GM23338 (cell line): ENCODE measurements around the gene HSF5. TPM values are rescaled to one million over a fixed set of nuclear protein-coding genes. Genes with fewer than 3 reads are reported as not detected.

Source experiments
- ATAC-seq: fragments of 200-7000 bp; cut with Tn5 transposase; 3 replicates; pipeline ENCODE4 v1.9.1; 2020
- DNase-seq: peaks from one replicate; pipeline ENCODE4 v3.0.0-alpha.2; 2015; ENCODE audit warnings: low spot score
- H2AFZ ChIP-seq: fragments of 200-600 bp; sonication (generic); 2 replicates; pipeline ENCODE4 v1.8.0; 2016; ENCODE audit warnings: antibody characterized with exemption, mild to moderate bottlenecking, moderate library complexity
- H3F3A ChIP-seq: fragments of 200-600 bp; sonication (generic); replicated peaks from 2 replicates; pipeline ENCODE4 v1.8.0; 2017; ENCODE audit warnings: antibody characterized with exemption, mixed run types, low read depth
- H3K27ac ChIP-seq: fragments of 200-600 bp; sonication (generic); 2 replicates; pipeline ENCODE4 v1.6.1; 2016; ENCODE audit warnings: low read depth
- H3K27me3 ChIP-seq: fragments of 200-600 bp; sonication (generic); 2 replicates; pipeline ENCODE4 v1.8.0; 2016; ENCODE audit warnings: mild to moderate bottlenecking, mixed run types, moderate library complexity; ENCODE audit not compliant: insufficient read depth
- H3K36me3 ChIP-seq: fragments of 200-600 bp; sonication (generic); 2 replicates; pipeline ENCODE4 v1.8.0; 2016; ENCODE audit warnings: mild to moderate bottlenecking; ENCODE audit not compliant: insufficient read depth
- H3K4me1 ChIP-seq: fragments of 200-600 bp; sonication (generic); 2 replicates; pipeline ENCODE4 v1.8.0; 2016; ENCODE audit warnings: mild to moderate bottlenecking, moderate library complexity; ENCODE audit not compliant: insufficient read depth
- H3K4me2 ChIP-seq: fragments of 200-600 bp; sonication (generic); 2 replicates; pipeline ENCODE4 v1.7.1; 2017; ENCODE audit warnings: mixed run types
- H3K4me3 ChIP-seq: fragments of 200-600 bp; sonication (generic); 2 replicates; pipeline ENCODE4 v1.6.1; 2016; ENCODE audit warnings: mixed run types
- H3K79me2 ChIP-seq: fragments of 200-600 bp; sonication (generic); replicated peaks from 2 replicates; pipeline ENCODE4 v1.8.0; 2017; ENCODE audit warnings: mild to moderate bottlenecking; ENCODE audit not compliant: insufficient read depth
- H3K9me2 ChIP-seq: fragments of 200-600 bp; sonication (generic); 2 replicates; pipeline ENCODE4 v1.8.0; 2017; ENCODE audit not compliant: insufficient read depth
- H4K20me1 ChIP-seq: fragments of 200-600 bp; sonication (generic); replicated peaks from 2 replicates; pipeline ENCODE4 v1.8.0; 2017; ENCODE audit warnings: mild to moderate bottlenecking; ENCODE audit not compliant: insufficient read depth
- H3K27ac Mint-ChIP-seq: 2 replicates; pipeline ENCODE4 v1.8.0; 2020; ENCODE audit warnings: inconsistent platforms, mild to moderate bottlenecking, moderate library complexity, mixed read lengths
- H3K27me3 Mint-ChIP-seq: 3 replicates; pipeline ENCODE4 v1.8.0; 2022; ENCODE audit warnings: low read depth, mild to moderate bottlenecking, moderate library complexity, mixed read lengths, inconsistent platforms; ENCODE audit not compliant: insufficient read depth, poor library complexity
- H3K36me3 Mint-ChIP-seq: 3 replicates; pipeline ENCODE4 v1.8.0; 2021; ENCODE audit warnings: low read depth, mild to moderate bottlenecking, inconsistent platforms, moderate library complexity, mixed read lengths
- H3K4me1 Mint-ChIP-seq: 3 replicates; pipeline ENCODE4 v1.8.0; 2020; ENCODE audit warnings: mild to moderate bottlenecking, inconsistent platforms, mixed read lengths
- H3K4me3 Mint-ChIP-seq: 3 replicates; pipeline ENCODE4 v1.8.0; 2021; ENCODE audit warnings: moderate library complexity, mild to moderate bottlenecking, inconsistent platforms, mixed read lengths
- H3K9me3 Mint-ChIP-seq: 3 replicates; pipeline ENCODE4 v1.8.0; 2020; ENCODE audit warnings: moderate library complexity, mild to moderate bottlenecking, inconsistent platforms, mixed read lengths
- CREB1 ChIP-seq: fragments of 250-450 bp; sonication (Bioruptor Pico); IDR thresholded peaks from 2 replicates; pipeline ENCODE4 v1.5.0; 2020; ENCODE audit warnings: low read depth, mild to moderate bottlenecking, moderate library complexity
- CTCF ChIP-seq, 2 experiments: fragments of 200-600 bp in 1 of 2; sonication (generic) in 1 of 2; conservative IDR thresholded peaks; 2 replicates each; pipeline versions ENCODE4 v1.5.1 to v1.6.1; 2016 to 2017; ENCODE audit warnings: antibody characterized with exemption in 2 of 2, low read depth in 2 of 2, mild to moderate bottlenecking in 2 of 2, moderate library complexity in 1 of 2
- ETS1 ChIP-seq: IDR thresholded peaks from 2 replicates; pipeline ENCODE4 v1.6.1; 2016; ENCODE audit warnings: antibody characterized with exemption
- EZH2 ChIP-seq: fragments of 200-600 bp; sonication (generic); IDR thresholded peaks from one replicate; pipeline ENCODE4 v1.8.0; 2017; ENCODE audit warnings: antibody characterized with exemption, mild to moderate bottlenecking, low read depth; ENCODE audit not compliant: unreplicated experiment
- EZH2phosphoT487 ChIP-seq: fragments of 200-600 bp; sonication (generic); IDR thresholded peaks from one replicate; pipeline ENCODE4 v1.8.1; 2018; ENCODE audit warnings: antibody characterized with exemption; ENCODE audit not compliant: unreplicated experiment
- JUNB ChIP-seq: IDR thresholded peaks from one replicate; pipeline ENCODE4 v1.6.1; 2016; ENCODE audit warnings: antibody characterized with exemption; ENCODE audit not compliant: unreplicated experiment
- STAT1 ChIP-seq: IDR thresholded peaks from one replicate; pipeline ENCODE4 v1.6.1; 2016; ENCODE audit warnings: antibody characterized with exemption; ENCODE audit not compliant: unreplicated experiment
- ZNF114 ChIP-seq: fragments of 250-450 bp; sonication (Bioruptor Pico); IDR thresholded peaks from 2 replicates; pipeline ENCODE4 v1.5.0; 2020; ENCODE audit warnings: mild to moderate bottlenecking, moderate library complexity
- ZNF331 ChIP-seq: fragments of 250-450 bp; sonication (Bioruptor Pico); IDR thresholded peaks from 2 replicates; pipeline ENCODE4 v1.5.0; 2020; ENCODE audit warnings: low read depth, mild to moderate bottlenecking, moderate library complexity
- polyA plus RNA-seq: library from polyadenylated mRNA; unstranded; fragments of >200 nt; fragmentation: Nextera tagmentation; extraction: Ambion mirVana; gene quantifications from 2 replicates; pipeline ENCODE4 v1.2.1, GENCODE V29; 2016
- total RNA-seq: library from RNA; depleted of rRNA; stranded (reverse); fragments of >200 nt; shearing (Covaris generic); gene quantifications from 2 replicates; pipeline ENCODE4 v1.2.3, GENCODE V29; 2014
- TF ChIP-seq, protein P1 (sequence below): IDR thresholded peaks from one replicate; pipeline ENCODE4 v1.6.1; 2018; ENCODE audit warnings: antibody characterized with exemption; ENCODE audit not compliant: unreplicated experiment

The HSF5 gene
- total and polyA plus RNA-seq, 2 experiments from 2014 or later = 0.24 TPM; not detected in 1

DNA sequence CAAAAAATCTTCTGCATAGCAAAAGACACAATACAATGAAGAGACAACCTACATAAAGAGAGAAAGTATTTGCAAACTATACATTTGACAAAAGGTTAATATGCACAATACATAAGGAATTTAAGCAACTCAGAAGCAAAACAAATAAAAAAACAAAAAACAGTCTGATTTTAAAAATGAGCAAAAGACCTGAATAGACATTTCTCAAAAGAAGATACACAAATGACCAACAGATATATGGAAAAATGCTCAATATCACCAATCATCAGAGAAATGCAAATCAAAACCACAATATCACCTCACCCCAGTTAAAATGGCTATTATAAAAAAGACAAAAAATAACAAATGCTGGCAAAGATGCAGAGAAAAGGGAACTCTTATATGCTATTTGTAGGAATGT lies 32.7 kb downstream of the HSF5 start:
- H3K36me3 ChIP-seq = no peaks in the 10 kb centered on the region
- no peaks in the 10 kb centered on the region for H4K20me1 ChIP-seq
- no peak overlapping the region for H3K27ac Mint-ChIP-seq
- no peak overlapping the region for H3K27ac ChIP-seq
- no peaks in the 10 kb centered on the region for H3K36me3 Mint-ChIP-seq
- no peaks in the 10 kb centered on the region for H3K4me1 Mint-ChIP-seq
- DNase-seq = no peak
- no peaks in the 10 kb centered on the region for H3K4me1 ChIP-seq
- no peaks in the 10 kb centered on the region for H3K79me2 ChIP-seq
- H3K9me3 Mint-ChIP-seq = no peaks in the 10 kb centered on the region
- peaks cover 2% of the 10 kb centered on the region for H3K27me3 Mint-ChIP-seq
- no peak overlapping the region for H3K4me2 ChIP-seq
- H3K4me3 Mint-ChIP-seq = no peak overlapping the region
- no peak overlapping the region for H2AFZ ChIP-seq
- no peak for TF ChIP-seq ZNF114
- TF ChIP-seq JUNB = no peak
- TF ChIP-seq STAT1 = no peak
- TF ChIP-seq ZNF331 (CRISPR knock-in tag) = no peak
- TF ChIP-seq ETS1 = no peak
- no peak for TF ChIP-seq EZH2
- TF ChIP-seq, protein P1, sequence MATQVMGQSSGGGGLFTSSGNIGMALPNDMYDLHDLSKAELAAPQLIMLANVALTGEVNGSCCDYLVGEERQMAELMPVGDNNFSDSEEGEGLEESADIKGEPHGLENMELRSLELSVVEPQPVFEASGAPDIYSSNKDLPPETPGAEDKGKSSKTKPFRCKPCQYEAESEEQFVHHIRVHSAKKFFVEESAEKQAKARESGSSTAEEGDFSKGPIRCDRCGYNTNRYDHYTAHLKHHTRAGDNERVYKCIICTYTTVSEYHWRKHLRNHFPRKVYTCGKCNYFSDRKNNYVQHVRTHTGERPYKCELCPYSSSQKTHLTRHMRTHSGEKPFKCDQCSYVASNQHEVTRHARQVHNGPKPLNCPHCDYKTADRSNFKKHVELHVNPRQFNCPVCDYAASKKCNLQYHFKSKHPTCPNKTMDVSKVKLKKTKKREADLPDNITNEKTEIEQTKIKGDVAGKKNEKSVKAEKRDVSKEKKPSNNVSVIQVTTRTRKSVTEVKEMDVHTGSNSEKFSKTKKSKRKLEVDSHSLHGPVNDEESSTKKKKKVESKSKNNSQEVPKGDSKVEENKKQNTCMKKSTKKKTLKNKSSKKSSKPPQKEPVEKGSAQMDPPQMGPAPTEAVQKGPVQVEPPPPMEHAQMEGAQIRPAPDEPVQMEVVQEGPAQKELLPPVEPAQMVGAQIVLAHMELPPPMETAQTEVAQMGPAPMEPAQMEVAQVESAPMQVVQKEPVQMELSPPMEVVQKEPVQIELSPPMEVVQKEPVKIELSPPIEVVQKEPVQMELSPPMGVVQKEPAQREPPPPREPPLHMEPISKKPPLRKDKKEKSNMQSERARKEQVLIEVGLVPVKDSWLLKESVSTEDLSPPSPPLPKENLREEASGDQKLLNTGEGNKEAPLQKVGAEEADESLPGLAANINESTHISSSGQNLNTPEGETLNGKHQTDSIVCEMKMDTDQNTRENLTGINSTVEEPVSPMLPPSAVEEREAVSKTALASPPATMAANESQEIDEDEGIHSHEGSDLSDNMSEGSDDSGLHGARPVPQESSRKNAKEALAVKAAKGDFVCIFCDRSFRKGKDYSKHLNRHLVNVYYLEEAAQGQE = no peak
- no peak for ATAC-seq
- no peaks in the 10 kb centered on the region for H3F3A ChIP-seq
- H3K9me2 ChIP-seq = no peaks in the 10 kb centered on the region
- no peak overlapping the region for H3K4me3 ChIP-seq
- no peaks in the 10 kb centered on the region for H3K27me3 ChIP-seq

GRCh38 chr17:58452738-58453137 lies 35.5 kb downstream of the HSF5 start:
- Mint-ChIP-seq H3K4me1 (no peaks in the 10 kb centered on the region), H3K4me3 (no peak overlapping the region), H3K27me3 (peaks cover 2% of the 10 kb centered on the region), H3K9me3 (peaks cover 8% of the 10 kb centered on the region; the same call in 2 of the 3 replicates), H3K27ac (no peak overlapping the region), H3K36me3 (peaks cover 5% of the 10 kb centered on the region; the same call in 1 of the 3 replicates)
- no peaks in the 10 kb centered on the region for H3K27me3 ChIP-seq
- no peaks in the 10 kb centered on the region for H3F3A ChIP-seq
- H4K20me1 ChIP-seq = no peaks in the 10 kb centered on the region
- no peak overlapping the region for H3K4me3 ChIP-seq
- H3K27ac ChIP-seq = no peak overlapping the region
- no peak overlapping the region for H2AFZ ChIP-seq
- H3K4me1 ChIP-seq = no peaks in the 10 kb centered on the region
- no peaks in the 10 kb centered on the region for H3K9me2 ChIP-seq
- DNase-seq = no peak
- no peaks in the 10 kb centered on the region for H3K79me2 ChIP-seq
- H3K36me3 ChIP-seq = no peaks in the 10 kb centered on the region
- H3K4me2 ChIP-seq = no peak overlapping the region
- no peak for ATAC-seq
- no peak for TF ChIP-seq ZNF331 (CRISPR knock-in tag)
- TF ChIP-seq STAT1 = no peak
- no peak for TF ChIP-seq EZH2
- TF ChIP-seq EZH2phosphoT487 = no peak
- TF ChIP-seq CREB1 = no peak
- no peak for TF ChIP-seq CTCF (conservative IDR thresholded peaks at IDR 0.05; ENCODE audit: low read depth in 2 of 2)
